ENCODE results near the gene OR6C6. TPM values are rescaled to one million over a fixed set of nuclear protein-coding genes. Genes with fewer than 3 reads are reported as not detected.
"Not testable (repeated sequence)": the region's sequence is repeated elsewhere in the genome, so short reads cannot be mapped to it uniquely, and the experiment has no call there.

OR6C6 gene
- not detected for total RNA-seq

GRCh38 chr12:55296469-55296868, at the start of gene OR6C6:
Gene OR6C6 (minus strand): TSS chr12:55296569. CDS start chr12:55295232, 1,337 bp downstream.
- CTCF ChIA-PET: no interaction called here
- POLR2A ChIA-PET: no interaction called here

GRCh38 chr12:55336002-55336401, 39.6 kb upstream of the OR6C6 start:
- CTCF ChIA-PET: no interaction called here
- POLR2A ChIA-PET: no interaction called here

GRCh38 chr12:55330446-55330845, 34.1 kb upstream of the OR6C6 start, which contains the start of gene OR6C3:
Gene OR6C3 (plus strand): TSS chr12:55330746. CDS start chr12:55331701, 955 bp downstream.
- POLR2A ChIA-PET: no interaction called here
- CTCF ChIA-PET: no interaction called here

GRCh38 chr12:55325801-55326200, 29.4 kb upstream of the OR6C6 start:
- POLR2A ChIA-PET: not testable (repeated sequence)

GRCh38 chr12:55320201-55320600, 23.8 kb upstream of the OR6C6 start:
- ChIA-PET CTCF (no interaction called here), POLR2A (no interaction called here)

More at GRCh38 chr12:55325801-55326200, 29.4 kb upstream of the OR6C6 start:
- CTCF ChIA-PET: not testable (repeated sequence)

- ChIA-PET CTCF (no interaction called here), POLR2A (no interaction called here)
These were observed 17.7 kb upstream of the OR6C6 start, which contains the start of gene OR6C1 for GRCh38 chr12:55314043-55314442. Gene OR6C1 (plus strand): TSS chr12:55314343. CDS start chr12:55320600, 6,257 bp downstream.

- CTCF ChIA-PET: no interaction called here
These were observed 6.4 kb downstream of the OR6C6 start for GRCh38 chr12:55289999-55290398.

GRCh38 chr12:55280991-55281390, 15.4 kb downstream of the OR6C6 start:
- ChIA-PET POLR2A (no interaction called here), CTCF (no interaction called here)

More at GRCh38 chr12:55289999-55290398, 6.4 kb downstream of the OR6C6 start:
- POLR2A ChIA-PET: no interaction called here

- ChIA-PET POLR2A (no interaction called here), CTCF (no interaction called here)
These were observed 38.1 kb downstream of the OR6C6 start for GRCh38 chr12:55258303-55258702.

- POLR2A ChIA-PET: no interaction called here
- CTCF ChIA-PET: no interaction called here
These were observed 39.5 kb downstream of the OR6C6 start for GRCh38 chr12:55256831-55257230.

- ChIA-PET CTCF (no interaction called here), POLR2A (no interaction called here)
These were observed 43.1 kb downstream of the OR6C6 start for GRCh38 chr12:55253281-55253680.

GRCh38 chr12:55250944-55251343, 45.4 kb downstream of the OR6C6 start:
- ChIA-PET CTCF (no interaction called here), POLR2A (no interaction called here)

- POLR2A ChIA-PET: no interaction called here
- CTCF ChIA-PET: no interaction called here
These were observed 50.2 kb downstream of the OR6C6 start for GRCh38 chr12:55246159-55246558.

- CTCF ChIA-PET: no interaction called here
- POLR2A ChIA-PET: no interaction called here
These were observed 52.1 kb downstream of the OR6C6 start, which contains the start of gene OR6C74 for GRCh38 chr12:55244309-55244708. Gene OR6C74 (plus strand): TSS chr12:55244609. CDS start chr12:55247288, 2,679 bp downstream.

Other genes with a start within 250 kb of the OR6C6 start
- not detected for gene OR9K2, start 170.2 kb downstream of the OR6C6 start, total RNA-seq
- gene OR10A7, start 75.5 kb downstream of the OR6C6 start, total RNA-seq: not detected
- not detected for gene OR6C74, start 52.0 kb downstream of the OR6C6 start, total RNA-seq
- not detected for gene OR6C1, start 17.8 kb upstream of the OR6C6 start, total RNA-seq
- gene OR6C3, start 34.2 kb upstream of the OR6C6 start, total RNA-seq: not detected
- gene OR6C75, start 66.4 kb upstream of the OR6C6 start, total RNA-seq: not detected
- gene OR6C65, start 104.0 kb upstream of the OR6C6 start, total RNA-seq: not detected
- not detected for gene OR6C76, start 129.7 kb upstream of the OR6C6 start, total RNA-seq
- gene OR6C2, start 147.5 kb upstream of the OR6C6 start, total RNA-seq: not detected
- not detected for gene OR6C70, start 173.6 kb upstream of the OR6C6 start, total RNA-seq
- gene OR6C68, start 195.8 kb upstream of the OR6C6 start, total RNA-seq: not detected